ENCODE data around the gene MED25.

Gene MED25

GRCh38 chr19:49803529-49803856 lies 14.6 kb upstream of the MED25 start:
- TF ChIP-seq CTCF (IDR thresholded peaks at IDR 0.05; ENCODE audit: low read depth, low read length) = no peak
- DNase-seq (ENCODE audit: extremely low read depth, low read depth) = no peak

GRCh38 chr19:49805822-49806619 lies 12.1 kb upstream of the MED25 start:
- TF ChIP-seq CTCF (IDR thresholded peaks at IDR 0.05; ENCODE audit: low read depth, low read length) = no peak
- DNase-seq (ENCODE audit: extremely low read depth, low read depth) = no peak

GRCh38 chr19:49806620-49806959 lies 11.5 kb upstream of the MED25 start:
- no peak for TF ChIP-seq CTCF (IDR thresholded peaks at IDR 0.05; ENCODE audit: low read depth, low read length)
- DNase-seq (ENCODE audit: extremely low read depth, low read depth) = no peak

GRCh38 chr19:49807058-49807903 lies 10.8 kb upstream of the MED25 start:
- TF ChIP-seq CTCF (IDR thresholded peaks at IDR 0.05; ENCODE audit: low read depth, low read length) = no peak
- no peak for DNase-seq (ENCODE audit: extremely low read depth, low read depth)

- DNase-seq (ENCODE audit: extremely low read depth, low read depth) = no peak
- no peak for TF ChIP-seq CTCF (IDR thresholded peaks at IDR 0.05; ENCODE audit: low read depth, low read length)
Observed at GRCh38 chr19:49807904-49808675, 10.0 kb upstream of the MED25 start.

- DNase-seq (ENCODE audit: extremely low read depth, low read depth) = peak; percentile 68
- TF ChIP-seq CTCF (IDR thresholded peaks at IDR 0.05; ENCODE audit: low read depth, low read length) = no peak
Observed at GRCh38 chr19:49808711-49809159, 9.4 kb upstream of the MED25 start.
